ENCODE data around the gene ID2.

GRCh38 chr2:8654483-8654882, 27.4 kb upstream of the ID2 start:
- TF ChIP-seq POLR2A (IDR thresholded peaks at IDR 0.05; ENCODE audit: borderline replicate concordance, extremely low read depth, insufficient read depth, insufficient read length) (no peak), ZNF274 (IDR thresholded peaks at IDR 0.05; ENCODE audit: low read depth, low read length) (no peak), MAX (IDR thresholded peaks at IDR 0.05) (no peak), POLR2AphosphoS5 (IDR thresholded peaks at IDR 0.05; ENCODE audit: low read depth, low read length) (no peak), CTCF (IDR thresholded peaks at IDR 0.05 in 2 of 3, conservative IDR thresholded peaks at IDR 0.05 in 1 of 3; ENCODE audit: borderline replicate concordance in 1 of 3, insufficient read depth in 1 of 3, low read depth in 2 of 3, low read length in 2 of 3) (no peak), EZH2 (IDR thresholded peaks at IDR 0.05) (no peak)
